ENCODE results near the gene RAB35. TPM values are rescaled to one million over a fixed set of nuclear protein-coding genes. Genes with fewer than 3 reads are reported as not detected.
A peak's percentile ranks its signal among the peaks of the same experiment; 100 is the strongest.

RAB35 gene
- total and polyA plus RNA-seq, 11 donors, result 15.4 to 46.2 (median 26.4) TPM

DNA sequence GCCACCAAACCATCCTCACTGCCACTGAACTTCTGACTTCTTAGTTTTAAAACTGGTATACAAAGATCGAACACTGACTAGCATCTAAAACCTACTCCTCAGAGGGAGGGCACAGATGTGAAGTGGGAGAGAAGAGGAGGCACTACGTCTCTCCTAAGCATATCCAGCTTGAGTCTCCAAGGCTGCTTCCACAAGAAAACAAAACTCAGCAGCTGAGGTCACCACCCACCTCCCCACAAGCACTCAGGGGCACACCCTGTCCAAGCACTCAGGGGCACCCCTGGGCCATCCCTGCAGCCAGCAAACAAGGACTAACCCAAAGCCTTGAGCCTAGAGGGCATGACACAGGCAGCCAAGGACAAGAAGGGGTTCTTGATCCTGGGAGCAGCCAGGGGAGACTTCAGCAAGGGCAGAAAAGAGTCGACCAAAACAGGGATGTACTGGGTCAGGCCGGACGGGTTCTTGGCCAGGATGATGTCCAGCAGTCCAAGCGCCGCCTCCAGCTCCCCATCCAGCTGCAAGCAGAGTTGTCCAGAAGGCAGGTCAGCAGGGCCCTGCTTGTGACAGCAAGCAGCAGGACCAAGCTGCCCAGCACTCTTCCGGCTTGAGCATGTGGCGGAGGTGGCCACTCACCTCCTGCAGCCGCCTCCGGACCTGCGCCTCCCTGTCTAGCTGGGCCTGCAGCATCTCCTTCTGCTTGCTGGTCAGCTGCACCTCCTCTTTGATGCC is 43.1 kb upstream of the RAB35 start:
- ATAC-seq (peak; percentile 31 to 58 (median 40)), DNase-seq (peak in 1 of 5 donors; percentile 36)
- no peaks in the 10 kb centered on the region for H3K9me3 ChIP-seq
- intact Hi-C loops (cut with DNase I), result no loop called here
- H3K4me1 ChIP-seq, result no peaks in the 10 kb centered on the region
- no peak overlapping the region for H3K4me3 ChIP-seq
- H3K36me3 ChIP-seq, result peaks cover 9 to 100% (median 98%) of the 10 kb centered on the region in 9 donors
- H3K27me3 ChIP-seq, result no peaks in the 10 kb centered on the region
- 89 to 95% (median 92%) methylated on average over 12 of the region's 12 CpGs for WGBS, 4 donors
- no peak for TF ChIP-seq POLR2A (IDR thresholded peaks at IDR 0.05)
- TF ChIP-seq, protein P1, sequence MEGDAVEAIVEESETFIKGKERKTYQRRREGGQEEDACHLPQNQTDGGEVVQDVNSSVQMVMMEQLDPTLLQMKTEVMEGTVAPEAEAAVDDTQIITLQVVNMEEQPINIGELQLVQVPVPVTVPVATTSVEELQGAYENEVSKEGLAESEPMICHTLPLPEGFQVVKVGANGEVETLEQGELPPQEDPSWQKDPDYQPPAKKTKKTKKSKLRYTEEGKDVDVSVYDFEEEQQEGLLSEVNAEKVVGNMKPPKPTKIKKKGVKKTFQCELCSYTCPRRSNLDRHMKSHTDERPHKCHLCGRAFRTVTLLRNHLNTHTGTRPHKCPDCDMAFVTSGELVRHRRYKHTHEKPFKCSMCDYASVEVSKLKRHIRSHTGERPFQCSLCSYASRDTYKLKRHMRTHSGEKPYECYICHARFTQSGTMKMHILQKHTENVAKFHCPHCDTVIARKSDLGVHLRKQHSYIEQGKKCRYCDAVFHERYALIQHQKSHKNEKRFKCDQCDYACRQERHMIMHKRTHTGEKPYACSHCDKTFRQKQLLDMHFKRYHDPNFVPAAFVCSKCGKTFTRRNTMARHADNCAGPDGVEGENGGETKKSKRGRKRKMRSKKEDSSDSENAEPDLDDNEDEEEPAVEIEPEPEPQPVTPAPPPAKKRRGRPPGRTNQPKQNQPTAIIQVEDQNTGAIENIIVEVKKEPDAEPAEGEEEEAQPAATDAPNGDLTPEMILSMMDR (IDR thresholded peaks at IDR 0.05), result no peak
- H3K27ac ChIP-seq, result peak overlapping the region in 1 of 12 donors; percentile 46

DNA sequence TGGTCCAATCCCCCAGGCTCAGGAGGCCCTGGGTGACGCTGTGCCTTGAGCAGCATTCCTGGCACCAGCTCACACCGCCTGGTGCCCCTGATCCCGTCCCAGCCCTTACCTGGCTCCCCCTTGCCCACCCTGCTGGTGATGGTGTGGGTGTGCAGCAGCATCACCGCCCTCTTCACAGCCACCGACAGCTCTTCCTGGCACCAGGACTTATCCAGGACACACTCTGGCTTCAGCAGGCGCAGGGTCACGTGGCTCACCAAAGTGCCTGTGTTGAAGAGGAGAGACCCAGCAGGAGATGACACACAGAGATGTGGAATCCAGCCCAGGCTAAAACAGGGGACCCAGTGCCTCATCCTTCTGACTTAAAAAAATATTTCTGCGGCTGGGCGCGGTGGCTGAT is 41.8 kb upstream of the RAB35 start:
- DNase-seq, result no peak
- H3K36me3 ChIP-seq, result peaks cover 9 to 100% (median 98%) of the 10 kb centered on the region in 9 donors
- no peaks in the 10 kb centered on the region for H3K27me3 ChIP-seq
- intact Hi-C loops (cut with DNase I), result no loop called here
- TF ChIP-seq POLR2A (IDR thresholded peaks at IDR 0.05), result no peak
- TF ChIP-seq, protein P1 (IDR thresholded peaks at IDR 0.05), result no peak
- ATAC-seq, result no peak
- no peak overlapping the region for H3K4me3 ChIP-seq
- no peak overlapping the region for H3K27ac ChIP-seq
- H3K9me3 ChIP-seq, result no peaks in the 10 kb centered on the region
- no peaks in the 10 kb centered on the region for H3K4me1 ChIP-seq
- 95 to 97% (median 96%) methylated on average over 10 of the region's 10 CpGs for WGBS, 4 donors

DNA sequence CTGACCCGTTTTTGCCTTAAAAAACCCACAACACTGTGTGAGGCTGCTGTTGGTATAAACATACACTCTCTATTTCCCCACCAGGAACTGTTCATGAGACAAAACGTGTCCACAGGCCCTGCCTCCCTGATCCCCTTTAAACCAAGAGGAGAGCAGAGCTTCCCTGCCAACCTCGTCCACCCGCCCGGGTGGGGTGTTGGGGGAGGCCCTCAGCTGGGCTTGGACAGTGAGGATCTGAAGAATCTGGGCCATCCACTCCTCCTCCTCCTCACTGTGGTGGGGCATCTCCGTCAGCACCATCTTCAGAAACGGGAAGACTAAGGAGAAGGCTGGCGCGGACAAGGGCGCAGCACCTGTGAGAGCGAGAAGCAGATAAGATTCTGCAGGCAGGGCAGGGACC is 41.1 kb upstream of the RAB35 start:
- intact Hi-C loops (cut with DNase I), result no loop called here
- TF ChIP-seq POLR2A (IDR thresholded peaks at IDR 0.05), result no peak
- TF ChIP-seq, protein P1 (IDR thresholded peaks at IDR 0.05), result no peak
- no peak for ATAC-seq

DNA sequence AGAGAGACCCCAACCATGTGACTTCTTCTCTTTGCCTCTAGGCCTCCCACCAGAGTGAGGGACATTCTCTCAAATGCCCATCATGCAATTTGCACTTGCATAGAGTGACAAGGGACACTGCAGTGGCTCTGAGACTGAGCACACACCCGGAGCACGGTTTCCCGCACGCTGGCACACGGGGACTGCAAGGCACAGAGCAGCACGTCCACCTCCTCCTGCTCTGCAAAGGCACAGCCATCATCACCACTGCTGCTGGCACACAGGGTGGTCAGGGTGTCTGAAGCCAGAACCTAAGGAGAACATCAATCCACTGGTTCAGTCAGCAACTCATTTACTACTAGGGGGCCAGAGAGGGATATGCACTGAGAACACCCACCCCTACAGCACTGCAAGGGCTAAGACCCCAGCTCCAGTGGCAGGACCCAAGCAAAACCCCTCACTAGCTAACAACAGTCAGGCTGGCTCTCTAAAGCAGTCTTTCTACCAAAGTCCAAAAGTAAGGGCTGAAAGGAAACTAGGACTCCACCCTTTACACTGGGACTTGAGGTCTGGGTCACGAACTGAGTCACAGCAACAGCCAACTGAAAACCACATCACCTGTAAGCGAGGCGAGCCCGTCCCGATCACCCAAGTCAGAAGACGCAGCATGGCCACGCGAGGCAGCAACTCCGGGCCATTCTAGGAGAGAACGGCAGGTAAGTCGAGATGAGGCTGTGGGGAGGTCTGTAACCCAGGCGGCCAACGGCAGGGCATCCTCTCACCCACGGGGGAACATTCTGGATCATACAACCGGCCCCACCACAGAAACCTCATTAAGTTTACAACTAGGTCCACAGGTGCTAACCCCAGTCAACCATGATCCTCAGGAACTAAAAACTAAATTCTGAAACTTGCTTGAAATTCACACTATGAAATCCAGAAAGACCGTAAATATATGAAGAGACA is 40.0 kb upstream of the RAB35 start:
- Histone ChIP-seq H3K36me3 (peaks cover 4 to 100% (median 96%) of the 10 kb centered on the region in 9 donors), H3K27ac (no peak overlapping the region), H3K27me3 (no peaks in the 10 kb centered on the region), H3K9me3 (no peaks in the 10 kb centered on the region), H3K4me1 (no peaks in the 10 kb centered on the region), H3K4me3 (no peak overlapping the region)
- intact Hi-C loops (cut with DNase I), result no loop called here
- no peak for DNase-seq
- no peak for ATAC-seq
- TF ChIP-seq POLR2A (IDR thresholded peaks at IDR 0.05), result no peak
- TF ChIP-seq, protein P1 (IDR thresholded peaks at IDR 0.05), result no peak
- WGBS, 4 donors, result 94 to 97% (median 96%) methylated on average over 22 of the region's 22 CpGs

More for the DNA sequence above, 41.1 kb upstream of the RAB35 start:
- peaks cover 7 to 100% (median 98%) of the 10 kb centered on the region in 9 donors for H3K36me3 ChIP-seq
- H3K27ac ChIP-seq, result no peak overlapping the region
- no peak overlapping the region for H3K4me3 ChIP-seq
- H3K27me3 ChIP-seq, result no peaks in the 10 kb centered on the region
- WGBS, 4 donors, result 90 to 94% (median 90%) methylated on average over 11 of the region's 11 CpGs
- H3K4me1 ChIP-seq, result no peaks in the 10 kb centered on the region
- H3K9me3 ChIP-seq, result no peaks in the 10 kb centered on the region
- DNase-seq, result no peak
